H1 (cell line): ENCODE data around the gene C11orf42.

ENCODE experiments used
- EZH2 ChIP-seq: fragments of 200-600 bp; sonication (generic); IDR thresholded peaks from 2 replicates; pipeline ENCODE4 v1.7.1; 2012; ENCODE audit warnings: low read depth, mild to moderate bottlenecking, moderate library complexity, low read length, inconsistent platforms; ENCODE audit not compliant: severe bottlenecking
- FOSL1 ChIP-seq: IDR thresholded peaks from 2 replicates; pipeline ENCODE4 v1.6.1; 2011; ENCODE audit warnings: mild to moderate bottlenecking, low read depth, low read length, moderate library complexity; ENCODE audit not compliant: insufficient read depth
- NRF1 ChIP-seq: IDR thresholded peaks from 2 replicates; pipeline ENCODE4 v1.6.1; 2011; ENCODE audit warnings: mild to moderate bottlenecking, low read depth, low read length, improper control_type of control experiment
- RNF2 ChIP-seq: fragments of 200-900, 300-1000 bp; sonication (generic); IDR thresholded peaks from 2 replicates; pipeline ENCODE4 v1.7.1; 2016; ENCODE audit warnings: borderline replicate concordance, low read depth, mild to moderate bottlenecking, antibody characterized with exemption, low read length; ENCODE audit not compliant: poor library complexity, severe bottlenecking; ENCODE audit errors: missing control alignments
- SP1 ChIP-seq: IDR thresholded peaks from 2 replicates; pipeline ENCODE4 v1.6.1; 2011; ENCODE audit warnings: low read depth, low read length
- TAF1 ChIP-seq: IDR thresholded peaks from 2 replicates; pipeline ENCODE4 v1.6.1; 2011; ENCODE audit warnings: mild to moderate bottlenecking, low read depth, low read length
- ZNF274 ChIP-seq: IDR thresholded peaks from 2 replicates; pipeline ENCODE4 v1.7.0; 2012; ENCODE audit warnings: low read length, borderline replicate concordance; ENCODE audit errors: extremely low read depth
- TF ChIP-seq, protein P1 (sequence below), 3 experiments: IDR thresholded peaks; 1 replicate in 2 of 3; 2 replicates in 1 of 3; pipeline versions ENCODE4 v1.5.1 to v1.6.1; 2011; ENCODE audit warnings: low read length in 3 of 3, mild to moderate bottlenecking in 3 of 3, inconsistent platforms in 2 of 3, low read depth in 1 of 3, moderate library complexity in 1 of 3; ENCODE audit not compliant: insufficient read depth in 1 of 3; ENCODE audit errors: control extremely low read depth in 1 of 3

GRCh38 chr11:6206456-6207180 lies 1.3 kb downstream of the C11orf42 start:
- TF ChIP-seq RNF2, result no peak
- TF ChIP-seq, protein P1, sequence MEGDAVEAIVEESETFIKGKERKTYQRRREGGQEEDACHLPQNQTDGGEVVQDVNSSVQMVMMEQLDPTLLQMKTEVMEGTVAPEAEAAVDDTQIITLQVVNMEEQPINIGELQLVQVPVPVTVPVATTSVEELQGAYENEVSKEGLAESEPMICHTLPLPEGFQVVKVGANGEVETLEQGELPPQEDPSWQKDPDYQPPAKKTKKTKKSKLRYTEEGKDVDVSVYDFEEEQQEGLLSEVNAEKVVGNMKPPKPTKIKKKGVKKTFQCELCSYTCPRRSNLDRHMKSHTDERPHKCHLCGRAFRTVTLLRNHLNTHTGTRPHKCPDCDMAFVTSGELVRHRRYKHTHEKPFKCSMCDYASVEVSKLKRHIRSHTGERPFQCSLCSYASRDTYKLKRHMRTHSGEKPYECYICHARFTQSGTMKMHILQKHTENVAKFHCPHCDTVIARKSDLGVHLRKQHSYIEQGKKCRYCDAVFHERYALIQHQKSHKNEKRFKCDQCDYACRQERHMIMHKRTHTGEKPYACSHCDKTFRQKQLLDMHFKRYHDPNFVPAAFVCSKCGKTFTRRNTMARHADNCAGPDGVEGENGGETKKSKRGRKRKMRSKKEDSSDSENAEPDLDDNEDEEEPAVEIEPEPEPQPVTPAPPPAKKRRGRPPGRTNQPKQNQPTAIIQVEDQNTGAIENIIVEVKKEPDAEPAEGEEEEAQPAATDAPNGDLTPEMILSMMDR (IDR thresholded peaks at IDR 0.05; ENCODE audit: control extremely low read depth in 1 of 3, insufficient read depth in 1 of 3, low read depth in 1 of 3, low read length in 3 of 3), result no peak
- no peak for TF ChIP-seq EZH2
- no peak for TF ChIP-seq ZNF274
- TF ChIP-seq SP1, result no peak
- no peak for TF ChIP-seq FOSL1
- no peak for TF ChIP-seq TAF1
- no peak for TF ChIP-seq NRF1
